SIG-M5 treated with dmso at 0.1 percent for 504 hours (cell line): ENCODE results near the gene CFAP251.

ENCODE experiments used
- DNase-seq: peaks from one replicate; lab custom pipeline; 2025; ENCODE audit not compliant: unreplicated experiment; lab: John Stamatoyannopoulos, UW

Gene CFAP251

GRCh38 chr12:121996945-121997612, 78.7 kb downstream of the CFAP251 start:
- no peak for DNase-seq

GRCh38 chr12:122001466-122002209, 83.2 kb downstream of the CFAP251 start:
- DNase-seq: no peak

- peak; percentile 83 for DNase-seq
Measured at GRCh38 chr12:122003651-122004611, 85.5 kb downstream of the CFAP251 start.

GRCh38 chr12:122004633-122005071, 86.3 kb downstream of the CFAP251 start:
- no peak for DNase-seq

GRCh38 chr12:122005252-122005776, 86.9 kb downstream of the CFAP251 start:
- no peak for DNase-seq

GRCh38 chr12:122006186-122006926, 88.0 kb downstream of the CFAP251 start:
- peak; percentile 89 for DNase-seq

GRCh38 chr12:122009741-122010140, 91.3 kb downstream of the CFAP251 start:
- no peak for DNase-seq

GRCh38 chr12:122012184-122012583, 93.8 kb downstream of the CFAP251 start:
- peak; percentile 27 for DNase-seq

- peak; percentile 96 for DNase-seq
Measured at GRCh38 chr12:122013136-122013535, 94.7 kb downstream of the CFAP251 start.

GRCh38 chr12:122013791-122014590, 95.6 kb downstream of the CFAP251 start:
- DNase-seq: peak; percentile 87

GRCh38 chr12:122014781-122015180, 96.4 kb downstream of the CFAP251 start:
- DNase-seq: no peak

- DNase-seq: no peak
Measured at GRCh38 chr12:122018457-122018856, 100.1 kb downstream of the CFAP251 start.

- no peak for DNase-seq
Measured at GRCh38 chr12:122018937-122019336, 100.5 kb downstream of the CFAP251 start.

GRCh38 chr12:122020795-122021192, 102.4 kb downstream of the CFAP251 start:
- DNase-seq: no peak

- no peak for DNase-seq
Measured at GRCh38 chr12:122021193-122021821, 102.9 kb downstream of the CFAP251 start.

GRCh38 chr12:122021822-122022392, 103.5 kb downstream of the CFAP251 start, which contains the start of gene BCL7A:
TSS of gene BCL7A (plus strand) at chr12:122021884. CDS start at chr12:122022092, 208 bp downstream.
- DNase-seq: peak; percentile 57

GRCh38 chr12:122022393-122023338, 104.3 kb downstream of the CFAP251 start:
- DNase-seq: no peak
